DMS153 treated with DMSO at 0.1 percent for 48 hours (cell line): ENCODE data around the gene SLC35F6.
A peak's percentile ranks its signal among the peaks of the same experiment; 100 is the strongest.
"Not testable (repeated sequence)": the region's sequence is repeated elsewhere in the genome, so short reads cannot be mapped to it uniquely, and the experiment has no call there.

Experiments
- DNase-seq: peaks from one replicate; lab custom pipeline; 2025; ENCODE audit not compliant: unreplicated experiment; lab: John Stamatoyannopoulos, UW

Gene SLC35F6

GRCh38 chr2:26780203-26780760, 16.2 kb downstream of the SLC35F6 start:
- DNase-seq, result no peak

GRCh38 chr2:26782876-26783704, 19.0 kb downstream of the SLC35F6 start:
- no peak for DNase-seq

GRCh38 chr2:26784570-26785234, 20.6 kb downstream of the SLC35F6 start:
- DNase-seq, result no peak

GRCh38 chr2:26785431-26786206, 21.5 kb downstream of the SLC35F6 start, which contains the start of gene CENPA:
Gene CENPA, plus strand, starts transcription at chr2:26786056. Its CDS starts 141 bp downstream, at chr2:26786197.
- peak; percentile 92 for DNase-seq

GRCh38 chr2:26786207-26787028, 22.3 kb downstream of the SLC35F6 start:
- no peak for DNase-seq

- DNase-seq, result no peak
Observed at GRCh38 chr2:26792720-26793119, 28.6 kb downstream of the SLC35F6 start.

GRCh38 chr2:26793518-26793917, 29.4 kb downstream of the SLC35F6 start:
- no peak for DNase-seq

- DNase-seq, result not testable (repeated sequence)
Observed at GRCh38 chr2:26795135-26795534, 31.1 kb downstream of the SLC35F6 start.

- DNase-seq, result no peak
Observed at GRCh38 chr2:26801328-26801727, 37.2 kb downstream of the SLC35F6 start.

- no peak for DNase-seq
Observed at GRCh38 chr2:26801796-26802195, 37.7 kb downstream of the SLC35F6 start.

GRCh38 chr2:26805241-26805676, 41.2 kb downstream of the SLC35F6 start:
- no peak for DNase-seq

- no peak for DNase-seq
Observed at GRCh38 chr2:26807788-26808460, 43.8 kb downstream of the SLC35F6 start.

GRCh38 chr2:26809211-26809610, 45.1 kb downstream of the SLC35F6 start:
- DNase-seq, result no peak

- no peak for DNase-seq
Observed at GRCh38 chr2:26809876-26810577, 45.9 kb downstream of the SLC35F6 start.

- DNase-seq, result no peak
Observed at GRCh38 chr2:26811261-26811660, 47.2 kb downstream of the SLC35F6 start.

- no peak for DNase-seq
Observed at GRCh38 chr2:26811791-26812694, 48.0 kb downstream of the SLC35F6 start.

GRCh38 chr2:26812731-26813130, 48.6 kb downstream of the SLC35F6 start:
- DNase-seq, result no peak
